ENCODE results near the gene CACNA1D.

- no peak for TF ChIP-seq CTCF (conservative IDR thresholded peaks at IDR 0.05; ENCODE audit: low read depth, low read length)
- no peak for TF ChIP-seq EZH2 (IDR thresholded peaks at IDR 0.05; ENCODE audit: borderline replicate concordance, low read depth, low read length, poor library complexity, severe bottlenecking)
Observed at GRCh38 chr3:53750253-53751210, 256.1 kb downstream of the CACNA1D start.

Data from A673 (cell line).